GM21825 (cell line): ENCODE measurements around the gene GRIP1.

Experiments used
- ATAC-seq: cut with Tn5 transposase; IDR thresholded peaks from one replicate; pipeline ENCODE4 v1.9.1; 2021; ENCODE audit warnings: mild to moderate bottlenecking, moderate library complexity; ENCODE audit not compliant: unreplicated experiment

The GRIP1 gene

GRCh38 chr12:66602483-66603143 is 76.3 kb downstream of the GRIP1 start:
- ATAC-seq, result no peak

GRCh38 chr12:66600903-66601302 is 78.0 kb downstream of the GRIP1 start:
- ATAC-seq, result no peak

GRCh38 chr12:66599816-66600215 is 79.1 kb downstream of the GRIP1 start:
- no peak for ATAC-seq

GRCh38 chr12:66598608-66599007 is 80.3 kb downstream of the GRIP1 start:
- no peak for ATAC-seq

GRCh38 chr12:66598079-66598478 is 80.8 kb downstream of the GRIP1 start:
- no peak for ATAC-seq

GRCh38 chr12:66596199-66596598 is 82.7 kb downstream of the GRIP1 start:
- ATAC-seq, result no peak

- ATAC-seq, result no peak
These were observed 84.2 kb downstream of the GRIP1 start for GRCh38 chr12:66594688-66595087.

- ATAC-seq, result no peak
These were observed 88.4 kb downstream of the GRIP1 start for GRCh38 chr12:66590275-66590985.

GRCh38 chr12:66589095-66589494 is 89.8 kb downstream of the GRIP1 start:
- no peak for ATAC-seq

- ATAC-seq, result no peak
These were observed 91.0 kb downstream of the GRIP1 start for GRCh38 chr12:66587912-66588311.

GRCh38 chr12:66584673-66585072 is 94.2 kb downstream of the GRIP1 start:
- no peak for ATAC-seq

GRCh38 chr12:66573605-66574004 is 105.3 kb downstream of the GRIP1 start:
- no peak for ATAC-seq

- ATAC-seq, result no peak
These were observed 106.0 kb downstream of the GRIP1 start for GRCh38 chr12:66572845-66573244.

GRCh38 chr12:66571361-66571915 is 107.4 kb downstream of the GRIP1 start:
- no peak for ATAC-seq

- ATAC-seq, result no peak
These were observed 115.7 kb downstream of the GRIP1 start for GRCh38 chr12:66563220-66563619.

GRCh38 chr12:66555113-66555512 is 123.8 kb downstream of the GRIP1 start:
- ATAC-seq, result no peak

GRCh38 chr12:66552716-66553115 is 126.2 kb downstream of the GRIP1 start:
- no peak for ATAC-seq

- no peak for ATAC-seq
These were observed 128.2 kb downstream of the GRIP1 start for GRCh38 chr12:66550626-66551025.

- no peak for ATAC-seq
These were observed 129.9 kb downstream of the GRIP1 start for GRCh38 chr12:66549050-66549389.

GRCh38 chr12:66548338-66549049 is 130.4 kb downstream of the GRIP1 start:
- no peak for ATAC-seq

- ATAC-seq, result no peak
These were observed 137.4 kb downstream of the GRIP1 start for GRCh38 chr12:66541426-66541825.

GRCh38 chr12:66539431-66539830 is 139.4 kb downstream of the GRIP1 start:
- ATAC-seq, result no peak
